Peyer's patch (tissue), 4 donors: ENCODE results near the gene F2.

Experiments used
- CTCF ChIP-seq, 6 experiments: fragments of 450-650 bp in 4 of 6; fragments of 200-600 bp in 2 of 6; sonication (generic) in 1 of 6; IDR thresholded peaks; one replicate each; pipeline ENCODE4 v1.5.1; 2017 to 2019; ENCODE audit warnings: antibody characterized with exemption in 6 of 6, mild to moderate bottlenecking in 3 of 6, moderate library complexity in 1 of 6
- POLR2A ChIP-seq, 2 donors: fragments of 450-650 bp; IDR thresholded peaks; one replicate each; pipeline ENCODE4 v1.5.1; 2017; ENCODE audit warnings: antibody characterized with exemption in 2 of 2, mild to moderate bottlenecking in 2 of 2, moderate library complexity in 2 of 2

GRCh38 chr11:46705070-46705688, 13.8 kb upstream of the F2 start:
- TF ChIP-seq POLR2A (IDR thresholded peaks at IDR 0.05) = no peak
- TF ChIP-seq CTCF (IDR thresholded peaks at IDR 0.05) = no peak
